Effector memory CD4-positive, alpha-beta T cell (primary cell): ENCODE measurements around the gene F10.
A peak's percentile ranks its signal among the peaks of the same experiment; 100 is the strongest.

ENCODE experiments used
- DNase-seq, 3 donors: peaks; one replicate each; pipeline ENCODE4 v3.0.0-alpha.2; 2020
- H3K27ac ChIP-seq: 2 replicates; pipeline ENCODE4 v1.7.0; 2013; ENCODE audit warnings: mild to moderate bottlenecking, low read length, moderate library complexity; ENCODE audit not compliant: insufficient read depth, poor library complexity, severe bottlenecking
- H3K27me3 ChIP-seq: replicated peaks from 2 replicates; pipeline ENCODE4 v1.7.0; 2013; ENCODE audit warnings: mild to moderate bottlenecking, low read length; ENCODE audit not compliant: insufficient read depth, control insufficient read depth, poor library complexity, severe bottlenecking
- H3K36me3 ChIP-seq: 2 replicates; pipeline ENCODE4 v1.7.0; 2013; ENCODE audit warnings: mild to moderate bottlenecking, low read length, moderate library complexity; ENCODE audit not compliant: control insufficient read depth, insufficient read depth
- H3K4me1 ChIP-seq: 2 replicates; pipeline ENCODE4 v1.7.0; 2013; ENCODE audit warnings: low read length, mild to moderate bottlenecking; ENCODE audit not compliant: control insufficient read depth, insufficient read depth, poor library complexity, severe bottlenecking
- H3K4me3 ChIP-seq: 2 replicates; pipeline ENCODE4 v1.7.0; 2013; ENCODE audit warnings: low read length, low read depth, mild to moderate bottlenecking; ENCODE audit not compliant: insufficient read depth, poor library complexity, severe bottlenecking
- H3K9me3 ChIP-seq: 2 replicates; pipeline ENCODE4 v1.7.0; 2013; ENCODE audit warnings: mild to moderate bottlenecking, low read length, moderate library complexity; ENCODE audit not compliant: control insufficient read depth

F10 gene

GRCh38 chr13:113153810-113154748 lies 31.5 kb downstream of the F10 start:
- peak overlapping the region; percentile 40 for H3K27ac ChIP-seq

GRCh38 chr13:113155201-113155600 lies 32.6 kb downstream of the F10 start:
- no peaks in the 10 kb centered on the region for H3K36me3 ChIP-seq
- no peak overlapping the region for H3K27ac ChIP-seq
- H3K9me3 ChIP-seq = no peaks in the 10 kb centered on the region
- peaks cover 22% of the 10 kb centered on the region for H3K4me1 ChIP-seq
- no peak overlapping the region for H3K4me3 ChIP-seq
- no peaks in the 10 kb centered on the region for H3K27me3 ChIP-seq
- DNase-seq = no peak

More at GRCh38 chr13:113153810-113154748, 31.5 kb downstream of the F10 start:
- Histone ChIP-seq H3K9me3 (no peaks in the 10 kb centered on the region), H3K36me3 (no peaks in the 10 kb centered on the region), H3K27me3 (no peaks in the 10 kb centered on the region), H3K4me1 (peaks cover 22% of the 10 kb centered on the region), H3K4me3 (peak overlapping the region; percentile 59)
- DNase-seq = peak; percentile 52 to 73 (median 66)

- no peak overlapping the region for H3K27ac ChIP-seq
- no peak for DNase-seq
Observed at GRCh38 chr13:113155982-113156655, 33.5 kb downstream of the F10 start.

GRCh38 chr13:113157206-113157928 lies 34.8 kb downstream of the F10 start:
- H3K9me3 ChIP-seq = no peaks in the 10 kb centered on the region
- no peak overlapping the region for H3K27ac ChIP-seq
- H3K4me3 ChIP-seq = no peak overlapping the region
- H3K36me3 ChIP-seq = no peaks in the 10 kb centered on the region
- no peak for DNase-seq
- no peaks in the 10 kb centered on the region for H3K27me3 ChIP-seq
- H3K4me1 ChIP-seq = peaks cover 27% of the 10 kb centered on the region

More at GRCh38 chr13:113155982-113156655, 33.5 kb downstream of the F10 start:
- H3K4me3 ChIP-seq = no peak overlapping the region
- H3K9me3 ChIP-seq = no peaks in the 10 kb centered on the region
- H3K27me3 ChIP-seq = no peaks in the 10 kb centered on the region
- peaks cover 27% of the 10 kb centered on the region for H3K4me1 ChIP-seq
- H3K36me3 ChIP-seq = no peaks in the 10 kb centered on the region

- Histone ChIP-seq H3K27me3 (no peaks in the 10 kb centered on the region), H3K4me3 (no peak within 1 kb of the TSS), H3K9me3 (no peaks in the 10 kb centered on the region), H3K4me1 (peaks cover 19% of the 10 kb centered on the region), H3K27ac (no peak within 1 kb of the TSS), H3K36me3 (no peaks in the 10 kb centered on the region)
- no peak for DNase-seq
Observed at GRCh38 chr13:113157929-113158747, 35.5 kb downstream of the F10 start, which contains the start of gene PROZ. PROZ (plus strand) TSS chr13:113158648; CDS start chr13:113158661, 13 bp downstream.

- H3K4me1 ChIP-seq = peaks cover 13% of the 10 kb centered on the region
- no peaks in the 10 kb centered on the region for H3K27me3 ChIP-seq
- H3K36me3 ChIP-seq = no peaks in the 10 kb centered on the region
- no peak for DNase-seq
- no peaks in the 10 kb centered on the region for H3K9me3 ChIP-seq
- H3K27ac ChIP-seq = no peak overlapping the region
- no peak overlapping the region for H3K4me3 ChIP-seq
Observed at GRCh38 chr13:113158946-113159345, 36.3 kb downstream of the F10 start.

- Histone ChIP-seq H3K27me3 (no peaks in the 10 kb centered on the region), H3K4me3 (no peak overlapping the region), H3K27ac (no peak overlapping the region), H3K4me1 (peaks cover 9% of the 10 kb centered on the region), H3K36me3 (no peaks in the 10 kb centered on the region), H3K9me3 (no peaks in the 10 kb centered on the region)
- no peak for DNase-seq
Observed at GRCh38 chr13:113159701-113160100, 37.1 kb downstream of the F10 start.

GRCh38 chr13:113160983-113161382 lies 38.4 kb downstream of the F10 start:
- Histone ChIP-seq H3K27ac (no peak overlapping the region), H3K27me3 (no peaks in the 10 kb centered on the region), H3K4me3 (no peak overlapping the region), H3K36me3 (no peaks in the 10 kb centered on the region), H3K9me3 (no peaks in the 10 kb centered on the region), H3K4me1 (peaks cover 9% of the 10 kb centered on the region)
- DNase-seq = no peak

GRCh38 chr13:113161433-113161832 lies 38.8 kb downstream of the F10 start:
- peaks cover 9% of the 10 kb centered on the region for H3K4me1 ChIP-seq
- H3K9me3 ChIP-seq = no peaks in the 10 kb centered on the region
- H3K4me3 ChIP-seq = no peak overlapping the region
- H3K36me3 ChIP-seq = no peaks in the 10 kb centered on the region
- H3K27me3 ChIP-seq = no peaks in the 10 kb centered on the region
- no peak for DNase-seq
- no peak overlapping the region for H3K27ac ChIP-seq
